WTC11 (cell line): Measurements from ENCODE around the gene GFRA1. TPM values are rescaled to one million over a fixed set of nuclear protein-coding genes. Genes with fewer than 3 reads are reported as not detected.

Experiments used
- ATAC-seq: fragments of 200-7000 bp; cut with Tn5 transposase; 2 replicates; pipeline ENCODE4 v1.10.0; 2021; ENCODE audit warnings: mild to moderate bottlenecking, moderate library complexity
- CTCF ChIA-PET: fragments of 300-600 bp; sonication (Branson Sonifier 250); formaldehyde crosslinking; loops from one replicate; lab custom pipeline; 2021; ENCODE audit warnings: antibody characterized with exemption; lab: Charles Lee
- POLR2A ChIA-PET: fragments of 350-600 bp; sonication (Branson Sonifier 250); formaldehyde crosslinking; loops from one replicate; lab custom pipeline; 2021; ENCODE audit warnings: antibody characterized with exemption; lab: Charles Lee
- DNase-seq: peaks from one replicate; pipeline ENCODE4 v3.0.0; 2021; ENCODE audit warnings: low spot score
- H3K27ac Mint-ChIP-seq: 2 replicates; pipeline ENCODE4 v1.8.0; 2021; ENCODE audit warnings: mixed read lengths
- H3K27me3 Mint-ChIP-seq: 2 replicates; pipeline ENCODE4 v1.8.0; 2021; ENCODE audit warnings: low read depth, mild to moderate bottlenecking, moderate library complexity, mixed read lengths
- H3K36me3 Mint-ChIP-seq: 2 replicates; pipeline ENCODE4 v1.8.0; 2021; ENCODE audit warnings: mixed read lengths
- H3K4me1 Mint-ChIP-seq: 2 replicates; pipeline ENCODE4 v1.8.0; 2022; ENCODE audit warnings: mixed read lengths
- H3K4me3 Mint-ChIP-seq: 2 replicates; pipeline ENCODE4 v1.8.0; 2021; ENCODE audit warnings: mild to moderate bottlenecking, moderate library complexity, mixed read lengths
- H3K9me3 Mint-ChIP-seq: 2 replicates; pipeline ENCODE4 v1.8.0; 2021; ENCODE audit warnings: mixed read lengths
- CBFB ChIP-seq: sonication (generic); formaldehyde crosslinking; IDR thresholded peaks from 2 replicates; pipeline ENCODE4 v1.8.1; 2022; ENCODE audit warnings: mild to moderate bottlenecking, low read depth, missing genetic modification reagents
- FOXP1 ChIP-seq: sonication (generic); formaldehyde crosslinking; IDR thresholded peaks from 2 replicates; pipeline ENCODE4 v1.8.0; 2022; ENCODE audit warnings: missing genetic modification reagents, mild to moderate bottlenecking, moderate library complexity, borderline replicate concordance
- GABPB1 ChIP-seq: sonication (generic); formaldehyde crosslinking; IDR thresholded peaks from 2 replicates; pipeline ENCODE4 v1.8.1; 2023; ENCODE audit warnings: mild to moderate bottlenecking, missing genetic modification reagents
- IRF2 ChIP-seq: sonication (generic); formaldehyde crosslinking; IDR thresholded peaks from 2 replicates; pipeline ENCODE4 v1.8.0; 2022; ENCODE audit warnings: low read depth, missing genetic modification reagents, borderline replicate concordance
- MXD4 ChIP-seq: fragments of 250-450 bp; sonication (Bioruptor Pico); IDR thresholded peaks from 2 replicates; pipeline ENCODE4 v1.8.0; 2021; ENCODE audit warnings: mild to moderate bottlenecking, moderate library complexity, borderline replicate concordance
- NFYB ChIP-seq: sonication (generic); formaldehyde crosslinking; conservative IDR thresholded peaks from 2 replicates; pipeline ENCODE4 v1.8.0; 2022; ENCODE audit warnings: low read depth, missing genetic modification reagents
- RELA ChIP-seq: sonication (generic); formaldehyde crosslinking; IDR thresholded peaks from 2 replicates; pipeline ENCODE4 v1.8.1; 2022; ENCODE audit warnings: missing genetic modification reagents, mild to moderate bottlenecking, borderline replicate concordance
- SOX15 ChIP-seq: fragments of 250-450 bp; sonication (Bioruptor Pico); IDR thresholded peaks from 2 replicates; pipeline ENCODE4 v1.9.0; 2021; ENCODE audit warnings: mild to moderate bottlenecking
- SP1 ChIP-seq: sonication (generic); formaldehyde crosslinking; conservative IDR thresholded peaks from 2 replicates; pipeline ENCODE4 v1.8.1; 2022; ENCODE audit warnings: missing genetic modification reagents
- TEAD4 ChIP-seq: sonication (generic); formaldehyde crosslinking; IDR thresholded peaks from 2 replicates; pipeline ENCODE4 v1.8.0; 2022; ENCODE audit warnings: mild to moderate bottlenecking, missing genetic modification reagents
- TP53 ChIP-seq: sonication (generic); formaldehyde crosslinking; IDR thresholded peaks from 2 replicates; pipeline ENCODE4 v1.8.1; 2023; ENCODE audit warnings: mild to moderate bottlenecking, missing genetic modification reagents
- ZNF423 ChIP-seq: fragments of 250-450 bp; sonication (Bioruptor Pico); IDR thresholded peaks from 2 replicates; pipeline ENCODE4 v2.1.2; 2022; ENCODE audit warnings: mild to moderate bottlenecking, moderate library complexity
- total RNA-seq: library from RNA; stranded (reverse); gene quantifications from 3 replicates; pipeline ENCODE4 v1.2.3, GENCODE V29; 2021
- TF ChIP-seq, protein P1 (sequence below): sonication (generic); formaldehyde crosslinking; IDR thresholded peaks from 2 replicates; pipeline ENCODE4 v1.8.0; 2022; ENCODE audit warnings: mild to moderate bottlenecking, missing genetic modification reagents
- TF ChIP-seq, protein P2 (sequence below): sonication (generic); formaldehyde crosslinking; IDR thresholded peaks from 2 replicates; pipeline ENCODE4 v1.8.1; 2023; ENCODE audit warnings: mild to moderate bottlenecking, missing genetic modification reagents, moderate library complexity
- TF ChIP-seq, protein P3 (sequence below): sonication (generic); formaldehyde crosslinking; IDR thresholded peaks from 2 replicates; pipeline ENCODE4 v1.8.1; 2022; ENCODE audit warnings: low read depth, mild to moderate bottlenecking, moderate library complexity, missing genetic modification reagents, borderline replicate concordance
- TF ChIP-seq, protein P4 (sequence below): sonication (generic); formaldehyde crosslinking; IDR thresholded peaks from 2 replicates; pipeline ENCODE4 v1.8.1; 2022; ENCODE audit warnings: low read depth, missing genetic modification reagents, borderline replicate concordance
- TF ChIP-seq, protein P5 (sequence below): sonication (generic); formaldehyde crosslinking; IDR thresholded peaks from 2 replicates; pipeline ENCODE4 v1.8.0; 2022; ENCODE audit warnings: mild to moderate bottlenecking, missing genetic modification reagents
- TF ChIP-seq, protein P6 (sequence below): sonication (generic); formaldehyde crosslinking; IDR thresholded peaks from 2 replicates; pipeline ENCODE4 v1.8.0; 2023; ENCODE audit warnings: missing genetic modification reagents, mild to moderate bottlenecking, borderline replicate concordance
- TF ChIP-seq, protein P7 (sequence below): fragments of 250-450 bp; sonication (Bioruptor Pico); IDR thresholded peaks from 2 replicates; pipeline ENCODE4 v1.9.0; 2021; ENCODE audit warnings: mild to moderate bottlenecking
- TF ChIP-seq, protein P8 (sequence below): fragments of 250-450 bp; sonication (Bioruptor Pico); IDR thresholded peaks from 2 replicates; pipeline ENCODE4 v1.9.0; 2021; ENCODE audit warnings: mild to moderate bottlenecking

Gene GFRA1
- total RNA-seq, 1 experiment from 2014 or later: 4.4 TPM

DNA sequence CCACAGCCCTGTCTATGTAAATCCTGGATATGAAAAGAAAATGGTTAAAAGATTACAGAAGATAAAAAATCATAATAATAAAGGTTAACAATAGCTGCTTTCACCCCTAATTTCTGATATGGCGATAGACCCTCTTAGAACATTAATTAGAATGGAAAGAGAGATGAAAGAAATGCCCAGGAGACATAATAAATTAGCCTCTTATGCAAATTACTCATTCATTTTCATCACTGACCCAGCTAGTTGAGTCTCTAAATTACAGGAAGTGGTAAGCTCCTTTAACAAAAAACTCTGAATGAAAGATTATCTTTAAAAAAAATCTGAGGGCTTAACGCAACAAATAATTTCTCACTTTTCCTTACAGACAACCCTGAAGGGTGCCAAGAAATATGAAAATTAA lies 12.4 kb downstream of the GFRA1 start:
- Mint-ChIP-seq H3K27me3 (no peaks in the 10 kb centered on the region), H3K36me3 (no peaks in the 10 kb centered on the region), H3K27ac (no peak overlapping the region), H3K9me3 (no peaks in the 10 kb centered on the region), H3K4me1 (peaks cover 28% of the 10 kb centered on the region), H3K4me3 (no peak overlapping the region)
- no peak for ATAC-seq
- DNase-seq: no peak
- POLR2A ChIA-PET: interaction anchor here (0.6 to 1.2 kb wide), 2 partner anchors 13 to 35 kb away, joined by 4 to 5 read pairs; partner anchors contain the start of gene GFRA1
- CTCF ChIA-PET: interaction anchor here (1.4 kb wide), 1 partner anchor 13 kb away, joined by 4 read pairs; the partner anchor contains the start of gene GFRA1
- TF ChIP-seq SP1 (CRISPR knock-in tag): no peak
- TF ChIP-seq, protein P1, sequence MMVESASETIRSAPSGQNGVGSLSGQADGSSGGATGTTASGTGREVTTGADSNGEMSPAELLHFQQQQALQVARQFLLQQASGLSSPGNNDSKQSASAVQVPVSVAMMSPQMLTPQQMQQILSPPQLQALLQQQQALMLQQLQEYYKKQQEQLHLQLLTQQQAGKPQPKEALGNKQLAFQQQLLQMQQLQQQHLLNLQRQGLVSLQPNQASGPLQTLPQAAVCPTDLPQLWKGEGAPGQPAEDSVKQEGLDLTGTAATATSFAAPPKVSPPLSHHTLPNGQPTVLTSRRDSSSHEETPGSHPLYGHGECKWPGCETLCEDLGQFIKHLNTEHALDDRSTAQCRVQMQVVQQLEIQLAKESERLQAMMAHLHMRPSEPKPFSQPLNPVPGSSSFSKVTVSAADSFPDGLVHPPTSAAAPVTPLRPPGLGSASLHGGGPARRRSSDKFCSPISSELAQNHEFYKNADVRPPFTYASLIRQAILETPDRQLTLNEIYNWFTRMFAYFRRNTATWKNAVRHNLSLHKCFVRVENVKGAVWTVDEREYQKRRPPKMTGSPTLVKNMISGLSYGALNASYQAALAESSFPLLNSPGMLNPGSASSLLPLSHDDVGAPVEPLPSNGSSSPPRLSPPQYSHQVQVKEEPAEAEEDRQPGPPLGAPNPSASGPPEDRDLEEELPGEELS: no peak
- no peak for TF ChIP-seq CBFB (CRISPR knock-in tag)
- TF ChIP-seq, protein P2, sequence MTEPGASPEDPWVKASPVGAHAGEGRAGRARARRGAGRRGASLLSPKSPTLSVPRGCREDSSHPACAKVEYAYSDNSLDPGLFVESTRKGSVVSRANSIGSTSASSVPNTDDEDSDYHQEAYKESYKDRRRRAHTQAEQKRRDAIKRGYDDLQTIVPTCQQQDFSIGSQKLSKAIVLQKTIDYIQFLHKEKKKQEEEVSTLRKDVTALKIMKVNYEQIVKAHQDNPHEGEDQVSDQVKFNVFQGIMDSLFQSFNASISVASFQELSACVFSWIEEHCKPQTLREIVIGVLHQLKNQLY (CRISPR knock-in tag): no peak
- no peak for TF ChIP-seq ZNF423 (CRISPR knock-in tag)
- TF ChIP-seq FOXP1: no peak
- no peak for TF ChIP-seq TEAD4 (CRISPR knock-in tag)
- TF ChIP-seq, protein P3, sequence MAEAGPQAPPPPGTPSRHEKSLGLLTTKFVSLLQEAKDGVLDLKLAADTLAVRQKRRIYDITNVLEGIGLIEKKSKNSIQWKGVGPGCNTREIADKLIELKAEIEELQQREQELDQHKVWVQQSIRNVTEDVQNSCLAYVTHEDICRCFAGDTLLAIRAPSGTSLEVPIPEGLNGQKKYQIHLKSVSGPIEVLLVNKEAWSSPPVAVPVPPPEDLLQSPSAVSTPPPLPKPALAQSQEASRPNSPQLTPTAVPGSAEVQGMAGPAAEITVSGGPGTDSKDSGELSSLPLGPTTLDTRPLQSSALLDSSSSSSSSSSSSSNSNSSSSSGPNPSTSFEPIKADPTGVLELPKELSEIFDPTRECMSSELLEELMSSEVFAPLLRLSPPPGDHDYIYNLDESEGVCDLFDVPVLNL (CRISPR knock-in tag): no peak
- TF ChIP-seq, protein P4, sequence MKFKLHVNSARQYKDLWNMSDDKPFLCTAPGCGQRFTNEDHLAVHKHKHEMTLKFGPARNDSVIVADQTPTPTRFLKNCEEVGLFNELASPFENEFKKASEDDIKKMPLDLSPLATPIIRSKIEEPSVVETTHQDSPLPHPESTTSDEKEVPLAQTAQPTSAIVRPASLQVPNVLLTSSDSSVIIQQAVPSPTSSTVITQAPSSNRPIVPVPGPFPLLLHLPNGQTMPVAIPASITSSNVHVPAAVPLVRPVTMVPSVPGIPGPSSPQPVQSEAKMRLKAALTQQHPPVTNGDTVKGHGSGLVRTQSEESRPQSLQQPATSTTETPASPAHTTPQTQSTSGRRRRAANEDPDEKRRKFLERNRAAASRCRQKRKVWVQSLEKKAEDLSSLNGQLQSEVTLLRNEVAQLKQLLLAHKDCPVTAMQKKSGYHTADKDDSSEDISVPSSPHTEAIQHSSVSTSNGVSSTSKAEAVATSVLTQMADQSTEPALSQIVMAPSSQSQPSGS (CRISPR knock-in tag): no peak
- no peak for TF ChIP-seq SOX15 (CRISPR knock-in tag)
- no peak for TF ChIP-seq TP53
- TF ChIP-seq, protein P5, sequence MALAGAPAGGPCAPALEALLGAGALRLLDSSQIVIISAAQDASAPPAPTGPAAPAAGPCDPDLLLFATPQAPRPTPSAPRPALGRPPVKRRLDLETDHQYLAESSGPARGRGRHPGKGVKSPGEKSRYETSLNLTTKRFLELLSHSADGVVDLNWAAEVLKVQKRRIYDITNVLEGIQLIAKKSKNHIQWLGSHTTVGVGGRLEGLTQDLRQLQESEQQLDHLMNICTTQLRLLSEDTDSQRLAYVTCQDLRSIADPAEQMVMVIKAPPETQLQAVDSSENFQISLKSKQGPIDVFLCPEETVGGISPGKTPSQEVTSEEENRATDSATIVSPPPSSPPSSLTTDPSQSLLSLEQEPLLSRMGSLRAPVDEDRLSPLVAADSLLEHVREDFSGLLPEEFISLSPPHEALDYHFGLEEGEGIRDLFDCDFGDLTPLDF: no peak
- TF ChIP-seq, protein P6, sequence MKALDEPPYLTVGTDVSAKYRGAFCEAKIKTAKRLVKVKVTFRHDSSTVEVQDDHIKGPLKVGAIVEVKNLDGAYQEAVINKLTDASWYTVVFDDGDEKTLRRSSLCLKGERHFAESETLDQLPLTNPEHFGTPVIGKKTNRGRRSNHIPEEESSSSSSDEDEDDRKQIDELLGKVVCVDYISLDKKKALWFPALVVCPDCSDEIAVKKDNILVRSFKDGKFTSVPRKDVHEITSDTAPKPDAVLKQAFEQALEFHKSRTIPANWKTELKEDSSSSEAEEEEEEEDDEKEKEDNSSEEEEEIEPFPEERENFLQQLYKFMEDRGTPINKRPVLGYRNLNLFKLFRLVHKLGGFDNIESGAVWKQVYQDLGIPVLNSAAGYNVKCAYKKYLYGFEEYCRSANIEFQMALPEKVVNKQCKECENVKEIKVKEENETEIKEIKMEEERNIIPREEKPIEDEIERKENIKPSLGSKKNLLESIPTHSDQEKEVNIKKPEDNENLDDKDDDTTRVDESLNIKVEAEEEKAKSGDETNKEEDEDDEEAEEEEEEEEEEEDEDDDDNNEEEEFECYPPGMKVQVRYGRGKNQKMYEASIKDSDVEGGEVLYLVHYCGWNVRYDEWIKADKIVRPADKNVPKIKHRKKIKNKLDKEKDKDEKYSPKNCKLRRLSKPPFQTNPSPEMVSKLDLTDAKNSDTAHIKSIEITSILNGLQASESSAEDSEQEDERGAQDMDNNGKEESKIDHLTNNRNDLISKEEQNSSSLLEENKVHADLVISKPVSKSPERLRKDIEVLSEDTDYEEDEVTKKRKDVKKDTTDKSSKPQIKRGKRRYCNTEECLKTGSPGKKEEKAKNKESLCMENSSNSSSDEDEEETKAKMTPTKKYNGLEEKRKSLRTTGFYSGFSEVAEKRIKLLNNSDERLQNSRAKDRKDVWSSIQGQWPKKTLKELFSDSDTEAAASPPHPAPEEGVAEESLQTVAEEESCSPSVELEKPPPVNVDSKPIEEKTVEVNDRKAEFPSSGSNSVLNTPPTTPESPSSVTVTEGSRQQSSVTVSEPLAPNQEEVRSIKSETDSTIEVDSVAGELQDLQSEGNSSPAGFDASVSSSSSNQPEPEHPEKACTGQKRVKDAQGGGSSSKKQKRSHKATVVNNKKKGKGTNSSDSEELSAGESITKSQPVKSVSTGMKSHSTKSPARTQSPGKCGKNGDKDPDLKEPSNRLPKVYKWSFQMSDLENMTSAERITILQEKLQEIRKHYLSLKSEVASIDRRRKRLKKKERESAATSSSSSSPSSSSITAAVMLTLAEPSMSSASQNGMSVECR (CRISPR knock-in tag): no peak
- TF ChIP-seq RELA (CRISPR knock-in tag): no peak
- no peak for TF ChIP-seq IRF2 (CRISPR knock-in tag)
- no peak for TF ChIP-seq GABPB1 (CRISPR knock-in tag)
- TF ChIP-seq, protein P7, sequence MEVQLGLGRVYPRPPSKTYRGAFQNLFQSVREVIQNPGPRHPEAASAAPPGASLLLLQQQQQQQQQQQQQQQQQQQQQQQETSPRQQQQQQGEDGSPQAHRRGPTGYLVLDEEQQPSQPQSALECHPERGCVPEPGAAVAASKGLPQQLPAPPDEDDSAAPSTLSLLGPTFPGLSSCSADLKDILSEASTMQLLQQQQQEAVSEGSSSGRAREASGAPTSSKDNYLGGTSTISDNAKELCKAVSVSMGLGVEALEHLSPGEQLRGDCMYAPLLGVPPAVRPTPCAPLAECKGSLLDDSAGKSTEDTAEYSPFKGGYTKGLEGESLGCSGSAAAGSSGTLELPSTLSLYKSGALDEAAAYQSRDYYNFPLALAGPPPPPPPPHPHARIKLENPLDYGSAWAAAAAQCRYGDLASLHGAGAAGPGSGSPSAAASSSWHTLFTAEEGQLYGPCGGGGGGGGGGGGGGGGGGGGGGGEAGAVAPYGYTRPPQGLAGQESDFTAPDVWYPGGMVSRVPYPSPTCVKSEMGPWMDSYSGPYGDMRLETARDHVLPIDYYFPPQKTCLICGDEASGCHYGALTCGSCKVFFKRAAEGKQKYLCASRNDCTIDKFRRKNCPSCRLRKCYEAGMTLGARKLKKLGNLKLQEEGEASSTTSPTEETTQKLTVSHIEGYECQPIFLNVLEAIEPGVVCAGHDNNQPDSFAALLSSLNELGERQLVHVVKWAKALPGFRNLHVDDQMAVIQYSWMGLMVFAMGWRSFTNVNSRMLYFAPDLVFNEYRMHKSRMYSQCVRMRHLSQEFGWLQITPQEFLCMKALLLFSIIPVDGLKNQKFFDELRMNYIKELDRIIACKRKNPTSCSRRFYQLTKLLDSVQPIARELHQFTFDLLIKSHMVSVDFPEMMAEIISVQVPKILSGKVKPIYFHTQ (CRISPR knock-in tag): no peak
- TF ChIP-seq NFYB (CRISPR knock-in tag): no peak
- TF ChIP-seq MXD4: no peak
- TF ChIP-seq, protein P8, sequence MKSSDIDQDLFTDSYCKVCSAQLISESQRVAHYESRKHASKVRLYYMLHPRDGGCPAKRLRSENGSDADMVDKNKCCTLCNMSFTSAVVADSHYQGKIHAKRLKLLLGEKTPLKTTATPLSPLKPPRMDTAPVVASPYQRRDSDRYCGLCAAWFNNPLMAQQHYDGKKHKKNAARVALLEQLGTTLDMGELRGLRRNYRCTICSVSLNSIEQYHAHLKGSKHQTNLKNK (CRISPR knock-in tag): no peak
